SU-DHL-6 (cell line): ENCODE data around the gene PHETA1.
"Not testable (repeated sequence)": the region's sequence is repeated elsewhere in the genome, so short reads cannot be mapped to it uniquely, and the experiment has no call there.

Experiments used
- H2AFZ ChIP-seq: fragments of 200-600 bp; sonication (generic); 2 replicates; pipeline ENCODE4 v1.6.1; 2014; ENCODE audit warnings: low read depth, mild to moderate bottlenecking, moderate library complexity, mixed read lengths, antibody characterized with exemption, low read length; ENCODE audit not compliant: severe bottlenecking
- H3F3A ChIP-seq: fragments of 200-600 bp; shearing (Covaris generic); 2 replicates; pipeline ENCODE4 v1.6.0; 2016; ENCODE audit warnings: antibody characterized with exemption, mild to moderate bottlenecking; ENCODE audit not compliant: insufficient read depth
- H3K27ac ChIP-seq: fragments of 200-600 bp; sonication (generic); 2 replicates; pipeline ENCODE4 v1.5.1; 2016; ENCODE audit warnings: low read depth, mild to moderate bottlenecking, low read length, moderate library complexity, mixed read lengths
- H3K27me3 ChIP-seq: fragments of 200-600 bp; sonication (generic), shearing (Covaris generic); 2 replicates; pipeline ENCODE4 v1.6.0; 2014; ENCODE audit warnings: mild to moderate bottlenecking, low read length
- H3K36me3 ChIP-seq: fragments of 200-600 bp; sonication (generic); 2 replicates; pipeline ENCODE4 v1.6.1; 2014; ENCODE audit warnings: mild to moderate bottlenecking, low read length, mixed read lengths
- H3K4me2 ChIP-seq: fragments of 300-600, 200-600 bp; shearing (Covaris generic), sonication (generic); 2 replicates; pipeline ENCODE4 v1.6.0; 2014; ENCODE audit warnings: low read length, low read depth, mild to moderate bottlenecking; ENCODE audit not compliant: poor library complexity, severe bottlenecking
- H3K4me3 ChIP-seq: fragments of 200-600 bp; sonication (generic); 2 replicates; pipeline ENCODE4 v1.5.1; 2014; ENCODE audit warnings: antibody characterized with exemption, low read length, mild to moderate bottlenecking, mixed read lengths; ENCODE audit not compliant: insufficient read depth, poor library complexity, severe bottlenecking
- H3K79me2 ChIP-seq: fragments of 200-600 bp; sonication (generic); 2 replicates; pipeline ENCODE4 v1.6.1; 2014; ENCODE audit warnings: mild to moderate bottlenecking, low read length, moderate library complexity; ENCODE audit not compliant: insufficient read depth
- H3K9ac ChIP-seq: fragments of 200-600 bp; sonication (generic); 2 replicates; pipeline ENCODE4 v1.7.0; 2014; ENCODE audit warnings: mild to moderate bottlenecking, low read length
- H3K9me2 ChIP-seq: fragments of 200-600 bp; sonication (generic); replicated peaks from 2 replicates; pipeline ENCODE4 v1.6.1; 2014; ENCODE audit warnings: low read length; ENCODE audit not compliant: insufficient read depth
- H3K9me3 ChIP-seq: fragments of 200-600 bp; sonication (generic); 2 replicates; pipeline ENCODE4 v1.6.1; 2014; ENCODE audit warnings: low read length, mixed read lengths; ENCODE audit not compliant: insufficient read depth
- H4K20me1 ChIP-seq: fragments of 200-600 bp; sonication (generic); 2 replicates; pipeline ENCODE4 v1.6.1; 2014; ENCODE audit warnings: low read depth, mild to moderate bottlenecking, antibody characterized with exemption, low read length, moderate library complexity, mixed read lengths
- EZH2phosphoT487 ChIP-seq: fragments of 200-600 bp; sonication (generic), shearing (Covaris generic); conservative IDR thresholded peaks from 2 replicates; pipeline ENCODE4 v1.6.1; 2018; ENCODE audit warnings: mild to moderate bottlenecking, antibody characterized with exemption, low read length, moderate library complexity, mixed read lengths
- TF ChIP-seq, protein P1 (sequence below): fragments of 200-600 bp; sonication (generic); IDR thresholded peaks from one replicate; pipeline ENCODE4 v1.5.1; 2017; ENCODE audit warnings: antibody characterized with exemption, mild to moderate bottlenecking, low read length, moderate library complexity; ENCODE audit not compliant: insufficient read depth, poor library complexity, severe bottlenecking

PHETA1 gene

DNA sequence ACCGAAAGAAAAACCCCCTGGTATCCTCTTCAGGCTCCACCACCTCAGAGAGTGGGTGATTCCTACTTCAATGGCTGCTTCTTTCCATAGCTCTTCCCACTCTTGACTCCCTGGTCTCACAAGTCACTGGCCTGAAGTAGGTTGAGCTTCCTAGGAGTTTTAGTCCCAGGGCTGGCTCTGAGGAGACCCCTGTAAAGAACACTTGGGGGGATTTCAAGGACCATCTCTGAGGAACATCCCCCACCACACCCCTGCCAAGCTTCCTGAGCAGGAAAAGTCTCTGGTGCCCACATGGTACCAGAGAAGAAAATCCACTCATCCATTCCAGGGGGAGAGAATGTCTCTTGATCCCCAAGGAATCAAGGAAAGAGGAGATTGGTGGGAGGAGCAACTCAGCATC, 25.7 kb downstream of the PHETA1 start:
- no peaks in the 10 kb centered on the region for H3K9me3 ChIP-seq
- peaks cover 44% of the 10 kb centered on the region for H3K36me3 ChIP-seq
- H4K20me1 ChIP-seq, result no peaks in the 10 kb centered on the region
- H3K9ac ChIP-seq, result no peak overlapping the region
- H3K4me3 ChIP-seq, result no peak overlapping the region
- H3F3A ChIP-seq, result no peaks in the 10 kb centered on the region
- no peaks in the 10 kb centered on the region for H3K27me3 ChIP-seq
- no peak overlapping the region for H3K4me2 ChIP-seq
- no peak overlapping the region for H2AFZ ChIP-seq
- no peaks in the 10 kb centered on the region for H3K9me2 ChIP-seq
- no peaks in the 10 kb centered on the region for H3K79me2 ChIP-seq
- no peak overlapping the region for H3K27ac ChIP-seq
- TF ChIP-seq, protein P1, sequence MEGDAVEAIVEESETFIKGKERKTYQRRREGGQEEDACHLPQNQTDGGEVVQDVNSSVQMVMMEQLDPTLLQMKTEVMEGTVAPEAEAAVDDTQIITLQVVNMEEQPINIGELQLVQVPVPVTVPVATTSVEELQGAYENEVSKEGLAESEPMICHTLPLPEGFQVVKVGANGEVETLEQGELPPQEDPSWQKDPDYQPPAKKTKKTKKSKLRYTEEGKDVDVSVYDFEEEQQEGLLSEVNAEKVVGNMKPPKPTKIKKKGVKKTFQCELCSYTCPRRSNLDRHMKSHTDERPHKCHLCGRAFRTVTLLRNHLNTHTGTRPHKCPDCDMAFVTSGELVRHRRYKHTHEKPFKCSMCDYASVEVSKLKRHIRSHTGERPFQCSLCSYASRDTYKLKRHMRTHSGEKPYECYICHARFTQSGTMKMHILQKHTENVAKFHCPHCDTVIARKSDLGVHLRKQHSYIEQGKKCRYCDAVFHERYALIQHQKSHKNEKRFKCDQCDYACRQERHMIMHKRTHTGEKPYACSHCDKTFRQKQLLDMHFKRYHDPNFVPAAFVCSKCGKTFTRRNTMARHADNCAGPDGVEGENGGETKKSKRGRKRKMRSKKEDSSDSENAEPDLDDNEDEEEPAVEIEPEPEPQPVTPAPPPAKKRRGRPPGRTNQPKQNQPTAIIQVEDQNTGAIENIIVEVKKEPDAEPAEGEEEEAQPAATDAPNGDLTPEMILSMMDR, result no peak

DNA sequence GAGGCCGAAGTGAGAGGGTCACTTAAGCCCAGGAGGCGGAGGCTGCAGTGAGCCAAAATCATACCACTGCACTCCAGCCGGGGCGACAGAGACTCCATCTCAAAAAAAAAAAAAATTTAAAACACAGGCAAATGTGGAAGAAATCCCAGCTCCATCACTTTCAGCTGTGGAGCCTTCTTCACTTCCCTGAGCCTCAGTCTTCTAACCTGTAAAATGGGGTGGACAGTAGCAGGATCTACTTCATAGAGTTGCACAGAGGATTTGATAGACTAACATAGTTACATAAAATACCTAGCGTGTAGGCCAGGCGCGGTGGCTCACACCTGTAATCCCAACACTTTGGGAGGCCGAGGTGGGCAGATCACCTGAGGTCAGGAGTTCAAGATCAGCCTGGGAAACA, 26.5 kb downstream of the PHETA1 start:
- Histone ChIP-seq H4K20me1 (no peaks in the 10 kb centered on the region), H3F3A (no peaks in the 10 kb centered on the region), H3K27me3 (no peaks in the 10 kb centered on the region), H3K9ac (no peak overlapping the region), H2AFZ (no peak overlapping the region), H3K9me3 (no peaks in the 10 kb centered on the region), H3K79me2 (no peaks in the 10 kb centered on the region), H3K36me3 (peaks cover 39% of the 10 kb centered on the region), H3K27ac (no peak overlapping the region), H3K9me2 (no peaks in the 10 kb centered on the region), H3K4me3 (no peak overlapping the region), H3K4me2 (no peak overlapping the region)
- TF ChIP-seq, protein P1, result no peak
- no peak for TF ChIP-seq EZH2phosphoT487

DNA sequence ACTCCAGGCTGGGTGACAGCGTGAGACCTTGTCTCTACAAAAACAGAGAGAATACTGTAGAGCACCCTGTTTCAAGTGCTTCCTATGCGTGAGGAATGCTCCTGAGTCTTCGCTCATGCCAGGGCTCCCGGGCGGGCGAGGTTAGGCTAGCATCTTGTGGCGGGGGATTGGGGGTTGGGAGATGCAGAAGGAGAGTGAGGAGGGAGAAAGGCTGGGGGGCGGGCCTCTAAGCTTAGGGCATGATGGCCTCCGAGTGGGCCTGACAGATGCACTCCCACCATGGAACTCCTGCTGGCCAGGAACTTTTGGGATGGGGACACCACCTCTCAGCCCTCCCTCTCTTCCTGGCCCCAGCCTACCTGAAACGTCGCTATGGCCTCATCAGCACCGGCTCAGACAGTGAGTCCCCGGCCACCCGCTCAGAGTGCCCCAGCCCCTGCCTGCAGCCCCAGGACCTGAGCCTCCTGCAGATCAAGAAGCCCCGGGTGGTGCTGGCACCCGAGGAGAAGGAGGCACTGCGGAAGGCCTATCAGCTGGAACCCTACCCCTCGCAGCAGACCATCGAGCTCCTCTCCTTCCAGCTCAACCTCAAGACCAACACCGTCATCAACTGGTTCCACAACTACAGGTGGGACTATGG, 27.3 kb downstream of the PHETA1 start:
- Histone ChIP-seq H3K4me3 (no peak overlapping the region), H3K79me2 (no peaks in the 10 kb centered on the region), H3K9me2 (no peaks in the 10 kb centered on the region), H2AFZ (no peak overlapping the region), H3K4me2 (no peak overlapping the region), H3K27ac (no peak overlapping the region), H4K20me1 (no peaks in the 10 kb centered on the region), H3K27me3 (no peaks in the 10 kb centered on the region), H3F3A (no peaks in the 10 kb centered on the region), H3K9ac (no peak overlapping the region), H3K36me3 (peaks cover 32% of the 10 kb centered on the region), H3K9me3 (no peaks in the 10 kb centered on the region)
- TF ChIP-seq EZH2phosphoT487, result no peak

DNA sequence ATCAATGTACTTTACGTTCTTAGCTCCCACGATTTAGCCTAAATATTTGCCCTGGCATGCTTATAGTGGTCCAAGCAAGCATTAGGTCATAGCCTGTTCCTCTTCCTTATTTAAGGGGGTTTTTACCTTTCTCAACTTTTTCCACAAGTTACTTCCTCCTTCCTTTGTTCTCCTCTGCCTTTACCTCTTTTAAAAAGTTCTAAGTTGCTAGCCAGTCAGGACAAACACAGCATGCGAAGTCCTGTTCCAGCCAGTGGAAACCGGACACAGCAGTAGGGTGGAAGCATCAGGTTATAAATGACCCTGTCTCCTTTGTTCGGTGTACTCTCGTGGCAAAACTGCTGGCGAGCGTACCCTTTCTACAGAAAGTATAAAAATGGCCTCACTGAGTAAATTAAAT, 28.2 kb downstream of the PHETA1 start:
- not testable (repeated sequence) for H3K9me2 ChIP-seq, H3K27me3 ChIP-seq, H3K79me2 ChIP-seq, H2AFZ ChIP-seq, H3K27ac ChIP-seq, H3K9ac ChIP-seq, H3K4me3 ChIP-seq, H3K9me3 ChIP-seq, H3K4me2 ChIP-seq, H3F3A ChIP-seq, H4K20me1 ChIP-seq
- H3K36me3 ChIP-seq, result peaks cover 36% of the 10 kb centered on the region
